SJSA1 (cell line): ENCODE results near the gene MGST1. TPM values are rescaled to one million over a fixed set of nuclear protein-coding genes. Genes with fewer than 3 reads are reported as not detected.

Source experiments
- total RNA-seq: library from RNA; depleted of rRNA; stranded (reverse); fragments of >200 nt; shearing (Covaris generic); gene quantifications from 2 replicates; pipeline ENCODE4 v1.2.3, GENCODE V29; 2014; rRNA removed

Gene MGST1
- total RNA-seq, 1 experiment from 2014 or later, result not detected

Other genes with a start within 250 kb of the MGST1 start
- not detected in 2 replicates for gene SLC15A5, start 70.0 kb upstream of the MGST1 start, total RNA-seq